GM21717 (cell line): ENCODE data around the gene CANX.

Experiments used
- ATAC-seq: cut with Tn5 transposase; IDR thresholded peaks from one replicate; pipeline ENCODE4 v1.9.1; 2021; ENCODE audit warnings: mild to moderate bottlenecking, moderate library complexity; ENCODE audit not compliant: unreplicated experiment

Gene CANX

DNA sequence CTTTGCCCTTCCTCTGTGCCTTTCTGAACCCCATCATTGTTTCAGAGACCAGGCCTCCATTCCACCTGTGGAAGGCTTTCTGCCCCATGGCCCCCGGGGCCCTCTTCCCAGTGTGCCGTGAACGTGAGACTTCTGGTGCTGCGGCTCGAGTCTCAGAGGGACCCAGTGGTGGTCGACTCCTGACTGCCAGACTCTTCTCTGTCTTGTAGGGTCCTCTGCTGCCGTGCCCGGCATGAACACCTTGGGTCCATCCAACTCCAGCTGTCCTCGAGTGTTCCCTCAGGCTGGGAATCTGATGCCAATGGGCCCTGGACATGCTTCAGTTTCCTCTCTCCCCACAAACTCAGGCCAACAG, 74.9 kb downstream of the CANX start:
- no peak for ATAC-seq

DNA sequence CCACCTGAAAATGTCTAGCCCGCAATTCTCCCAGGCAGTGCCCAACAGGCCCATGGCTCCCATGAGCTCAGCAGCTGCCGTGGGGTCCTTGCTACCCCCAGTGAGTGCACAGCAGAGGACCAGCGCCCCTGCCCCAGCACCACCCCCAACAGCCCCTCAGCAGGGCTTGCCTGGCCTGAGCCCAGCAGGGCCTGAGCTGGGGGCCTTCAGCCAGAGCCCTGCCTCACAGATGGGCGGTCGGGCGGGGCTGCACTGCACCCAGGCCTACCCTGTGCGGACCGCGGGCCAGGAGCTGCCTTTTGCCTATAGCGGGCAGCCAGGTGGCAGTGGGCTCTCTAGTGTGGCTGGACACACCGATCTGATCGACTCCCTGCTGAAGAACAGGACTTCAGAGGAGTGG, 75.7 kb downstream of the CANX start:
- ATAC-seq = no peak

DNA sequence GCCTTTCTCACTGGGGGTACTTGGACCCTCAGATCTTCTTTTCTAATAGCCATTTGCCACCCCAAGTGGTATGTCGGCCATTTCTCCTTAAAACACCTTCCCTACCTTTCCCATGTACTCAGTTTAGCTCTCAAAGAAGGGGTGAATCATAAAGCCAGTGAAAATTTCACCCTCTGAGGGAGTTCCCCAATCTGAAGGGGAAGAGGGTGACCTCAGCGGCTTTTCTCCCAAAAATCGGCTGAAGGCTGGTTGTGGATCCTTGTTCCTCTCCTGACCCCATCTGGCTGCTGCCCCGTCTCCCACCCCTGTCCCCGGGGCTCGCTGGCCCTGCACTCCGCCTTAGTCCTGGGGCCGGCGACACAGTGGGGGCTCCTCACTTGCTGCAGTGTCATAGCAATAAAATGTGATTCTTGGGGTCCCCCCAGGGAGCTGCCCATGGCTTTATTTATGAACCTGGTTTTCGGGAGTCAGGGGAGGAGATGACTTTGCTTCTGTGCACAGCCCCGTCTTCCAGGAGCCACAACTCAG, 77.7 kb downstream of the CANX start:
- ATAC-seq = no peak

DNA sequence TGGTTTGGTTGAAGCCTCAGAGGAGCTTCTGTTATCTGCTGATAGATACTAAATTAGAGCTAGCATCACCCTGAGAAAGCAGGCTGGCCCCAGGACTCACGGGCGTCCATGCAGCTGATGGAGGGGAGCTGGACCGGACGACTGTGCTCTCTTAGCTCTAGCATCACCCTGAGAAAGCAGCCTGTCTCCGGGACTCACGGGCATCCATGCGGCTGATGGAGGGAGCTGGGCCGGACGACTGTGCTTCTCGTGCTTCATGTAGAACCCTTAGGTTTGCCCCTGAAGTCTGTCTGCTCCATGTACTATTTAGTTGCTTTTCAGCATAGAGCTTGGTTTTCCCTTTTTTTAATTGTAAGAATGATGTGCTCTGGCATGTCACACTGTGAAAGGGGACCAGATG, 78.7 kb downstream of the CANX start:
- no peak for ATAC-seq

DNA sequence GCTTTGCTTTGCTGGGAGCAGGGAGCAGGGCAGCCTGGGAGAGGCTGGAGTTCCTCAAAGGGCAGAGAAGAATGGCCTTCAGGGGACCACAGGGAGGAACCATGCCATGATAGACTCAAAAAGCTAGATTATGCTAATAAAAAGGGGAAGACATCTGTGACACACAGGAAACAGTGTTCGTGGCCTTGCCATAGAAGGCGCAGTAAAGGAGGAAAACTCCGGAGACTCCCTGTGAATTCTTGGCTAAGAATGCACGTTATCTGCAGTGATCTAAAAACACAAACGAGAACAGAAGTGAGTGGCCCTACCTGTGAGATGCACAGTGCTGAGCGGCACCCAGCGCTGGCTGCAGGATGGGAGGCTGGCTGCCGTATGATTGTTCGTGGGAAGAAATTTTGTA, 79.1 kb downstream of the CANX start:
- no peak for ATAC-seq

DNA sequence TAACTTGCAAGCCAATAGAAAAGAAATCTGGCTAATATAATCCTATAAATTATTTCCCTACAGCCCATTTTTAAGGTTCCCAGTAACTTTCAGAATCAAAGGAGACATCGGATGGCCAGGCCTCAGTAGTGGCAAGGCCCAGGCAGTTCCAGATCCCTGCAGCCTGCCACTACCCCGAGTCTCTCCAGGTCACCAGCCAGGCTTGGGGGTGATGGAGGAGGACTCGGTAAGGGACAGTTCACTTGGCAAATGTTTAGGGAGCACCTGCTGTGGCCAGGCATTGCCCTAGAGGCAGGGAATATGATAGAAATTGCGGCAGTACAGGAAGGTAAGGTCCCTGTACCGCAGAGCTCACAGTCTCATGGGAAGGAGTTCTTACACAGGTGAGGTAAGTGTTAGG, 79.8 kb downstream of the CANX start:
- no peak for ATAC-seq

DNA sequence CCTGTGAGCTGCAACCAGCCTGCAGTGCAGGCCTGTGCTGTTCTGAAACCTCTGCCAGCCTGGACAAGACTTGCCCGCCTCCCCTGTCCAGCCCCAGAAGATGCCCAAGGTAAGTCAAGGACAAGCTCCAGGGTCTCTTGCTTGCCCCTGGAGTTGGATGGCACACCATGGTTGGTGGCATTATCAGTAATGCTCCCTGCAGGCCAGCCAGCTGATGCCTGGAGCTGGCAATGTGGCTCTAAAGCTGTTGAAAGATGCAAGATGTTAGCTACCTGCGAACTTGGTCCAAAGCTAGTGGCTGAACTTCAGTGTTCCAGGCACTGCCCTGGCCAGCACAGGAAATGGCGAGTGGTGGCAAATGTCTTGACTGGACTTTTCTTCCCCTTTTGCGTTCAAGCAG, 81.1 kb downstream of the CANX start:
- no peak for ATAC-seq

DNA sequence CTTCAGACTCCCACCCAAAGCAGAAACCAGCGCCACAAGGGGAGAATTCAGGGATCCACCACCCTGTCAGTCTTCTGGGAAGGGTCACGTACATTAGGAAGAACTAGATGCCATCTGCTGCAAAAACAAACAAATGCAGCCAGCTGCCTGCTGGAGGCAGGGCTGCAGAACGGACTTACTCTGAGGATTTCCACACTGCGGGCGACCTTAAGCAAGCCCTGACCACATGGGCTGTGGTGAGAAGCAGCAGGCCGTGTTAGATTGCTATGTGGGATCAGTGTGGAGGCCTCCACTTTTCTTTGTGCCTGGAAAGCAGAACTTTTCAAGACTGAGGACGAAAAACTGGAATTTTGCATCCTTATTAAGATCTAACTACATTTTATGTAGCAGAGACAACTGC, 81.6 kb downstream of the CANX start:
- ATAC-seq = no peak
